Ascending aorta (tissue), 2 donors: ENCODE data around the gene ZNF41. TPM values are rescaled to one million over a fixed set of nuclear protein-coding genes. Genes with fewer than 3 reads are reported as not detected.
"Not testable (repeated sequence)": the region's sequence is repeated elsewhere in the genome, so short reads cannot be mapped to it uniquely, and the experiment has no call there.

Source experiments
- DNase-seq, 2 donors: peaks; one replicate each; pipeline ENCODE4 v3.0.0-alpha.2; 2019; ENCODE audit warnings: low spot score in 2 of 2
- H3K27ac ChIP-seq, 2 donors: fragments of 200-600 bp; sonication (generic); one replicate each; pipeline ENCODE4 v1.5.1; 2016 to 2017; ENCODE audit warnings: mild to moderate bottlenecking in 1 of 2
- H3K27me3 ChIP-seq: fragments of 200-600 bp; sonication (generic); one replicate; pipeline ENCODE4 v1.5.1; 2017
- H3K36me3 ChIP-seq, 2 donors: fragments of 200-600 bp; sonication (generic); one replicate each; pipeline ENCODE4 v1.5.1; 2016
- H3K4me1 ChIP-seq, 2 donors: fragments of 200-600 bp; sonication (generic); one replicate each; pipeline ENCODE4 v1.5.1; 2016 to 2017; ENCODE audit warnings: mild to moderate bottlenecking in 1 of 2
- H3K4me3 ChIP-seq, 2 donors: fragments of 200-600 bp; sonication (generic); one replicate each; pipeline ENCODE4 v1.5.1; 2016 to 2017; ENCODE audit warnings: mild to moderate bottlenecking in 1 of 2
- H3K9me3 ChIP-seq, 2 donors: fragments of 200-600 bp; sonication (generic); one replicate each; pipeline ENCODE4 v1.5.1; 2016
- CTCF ChIP-seq, 3 experiments: fragments of 200-600 bp in 2 of 3; fragments of 450-650 bp in 1 of 3; sonication (generic) in 2 of 3; IDR thresholded peaks; one replicate each; pipeline ENCODE4 v1.5.1; 2016 to 2019; ENCODE audit warnings: antibody characterized with exemption in 3 of 3, mild to moderate bottlenecking in 1 of 3, moderate library complexity in 1 of 3
- intact Hi-C: fragments of 100-400 bp; cut with DNase I; formaldehyde crosslinking; loops from one replicate; pipeline ENCODE4 v1.15.1; 2023
- total RNA-seq: library from RNA; depleted of rRNA; stranded (reverse); fragments of >200 nt; gene quantifications from one replicate; pipeline ENCODE4 v1.1.0, GENCODE V29; 2016

Gene ZNF41
- total RNA-seq, 1 donor from 2014 or later: 2.7 TPM

- Histone ChIP-seq H3K4me1 (no peaks in the 10 kb centered on the region), H3K27ac (no peak overlapping the region), H3K9me3 (no peaks in the 10 kb centered on the region), H3K36me3 (no peaks in the 10 kb centered on the region), H3K27me3 (no peaks in the 10 kb centered on the region), H3K4me3 (no peak overlapping the region)
- DNase-seq: no peak
- no peak for TF ChIP-seq CTCF (IDR thresholded peaks at IDR 0.05)
- intact Hi-C loops: no loop called here
Observed at GRCh38 chrX:47498411-47498810, 15.4 kb upstream of the ZNF41 start.

GRCh38 chrX:47497271-47497888, 14.4 kb upstream of the ZNF41 start:
- Histone ChIP-seq H3K27me3 (no peaks in the 10 kb centered on the region), H3K9me3 (no peaks in the 10 kb centered on the region), H3K4me1 (no peaks in the 10 kb centered on the region), H3K4me3 (no peak overlapping the region), H3K27ac (no peak overlapping the region), H3K36me3 (no peaks in the 10 kb centered on the region)
- DNase-seq: no peak
- intact Hi-C loops: no loop called here
- peak in 1 of 3 experiments; percentile 29 for TF ChIP-seq CTCF (IDR thresholded peaks at IDR 0.05)

- H3K4me1 ChIP-seq, H3K27me3 ChIP-seq, DNase-seq, H3K27ac ChIP-seq, H3K9me3 ChIP-seq, H3K4me3 ChIP-seq, intact Hi-C loops, H3K36me3 ChIP-seq: not testable (repeated sequence)
Observed at GRCh38 chrX:47492133-47492532, 9.1 kb upstream of the ZNF41 start.

GRCh38 chrX:47489507-47490275, 6.7 kb upstream of the ZNF41 start:
- intact Hi-C loops: loop anchor here (10.0 kb wide), 1 partner anchor 125 kb away; no protein-coding TSS in a partner anchor

GRCh38 chrX:47484885-47485284, 1.9 kb upstream of the ZNF41 start:
- intact Hi-C loops: loop anchor here (5.0 to 10.0 kb wide), 4 partner anchors 37 to 537 kb away; partner anchors contain the start of gene UBA1
- Histone ChIP-seq H3K4me3 (peak overlapping the region in 1 of 2 donors; percentile 77), H3K36me3 (no peaks in the 10 kb centered on the region), H3K9me3 (no peaks in the 10 kb centered on the region), H3K4me1 (no peaks in the 10 kb centered on the region), H3K27me3 (no peaks in the 10 kb centered on the region), H3K27ac (no peak overlapping the region)
- no peak for TF ChIP-seq CTCF (IDR thresholded peaks at IDR 0.05)
- DNase-seq: no peak

More at GRCh38 chrX:47489507-47490275, 6.7 kb upstream of the ZNF41 start:
- no peak for TF ChIP-seq CTCF (IDR thresholded peaks at IDR 0.05)
- H3K4me1 ChIP-seq: no peaks in the 10 kb centered on the region
- no peaks in the 10 kb centered on the region for H3K36me3 ChIP-seq
- no peak for DNase-seq
- no peaks in the 10 kb centered on the region for H3K27me3 ChIP-seq
- H3K4me3 ChIP-seq: no peak overlapping the region
- H3K27ac ChIP-seq: no peak overlapping the region
- no peaks in the 10 kb centered on the region for H3K9me3 ChIP-seq
